Astrocyte of the cerebellum (primary cell): ENCODE results near the gene EXD2.

ENCODE experiments used
- DNase-seq: peaks from one replicate; pipeline ENCODE4 v3.0.0-alpha.2; 2011; ENCODE audit warnings: low read depth
- H3K4me3 ChIP-seq: 2 replicates; pipeline ENCODE4 v1.5.1; 2011; ENCODE audit warnings: mild to moderate bottlenecking, low read depth, low read length, moderate library complexity
- CTCF ChIP-seq: IDR thresholded peaks from 2 replicates; pipeline ENCODE4 v1.5.1; 2012; ENCODE audit warnings: low read length, low read depth, moderate library complexity, mild to moderate bottlenecking; ENCODE audit errors: missing control alignments
- in situ Hi-C: cut with HindIII; loops from 2 replicates; pipeline ENCODE4 v1.10.0; 2017; ENCODE audit warnings: low sequenced_read_pairs

Gene EXD2

GRCh38 chr14:69152181-69152901 lies 39.0 kb upstream of the EXD2 start:
- no peak for DNase-seq
- in situ Hi-C loops = no loop called here
- peak overlapping the region; percentile 89 for H3K4me3 ChIP-seq
- TF ChIP-seq CTCF = no peak

DNA sequence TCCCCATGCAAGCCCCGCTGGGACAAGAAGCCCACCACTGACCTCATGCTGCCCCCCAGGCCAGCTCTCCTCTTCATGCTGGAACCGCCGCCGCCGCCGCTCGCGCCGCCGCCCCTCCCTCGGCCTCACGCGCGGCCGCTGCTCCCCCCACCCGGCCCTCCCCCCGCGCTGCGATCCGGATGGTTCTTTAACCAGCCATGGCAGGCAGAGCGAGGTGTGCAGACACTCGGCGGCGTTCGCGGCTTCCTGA lies 38.5 kb upstream of the EXD2 start, which contains the start of gene DCAF5:
Gene DCAF5 (minus strand): TSS at position 218 of the 250 bp plus-strand sequence. CDS start 141 bp downstream, at position 77.
- no peak for DNase-seq
- H3K4me3 ChIP-seq = peak within 1 kb of the TSS; percentile 89
- no peak for TF ChIP-seq CTCF
- in situ Hi-C loops = no loop called here

DNA sequence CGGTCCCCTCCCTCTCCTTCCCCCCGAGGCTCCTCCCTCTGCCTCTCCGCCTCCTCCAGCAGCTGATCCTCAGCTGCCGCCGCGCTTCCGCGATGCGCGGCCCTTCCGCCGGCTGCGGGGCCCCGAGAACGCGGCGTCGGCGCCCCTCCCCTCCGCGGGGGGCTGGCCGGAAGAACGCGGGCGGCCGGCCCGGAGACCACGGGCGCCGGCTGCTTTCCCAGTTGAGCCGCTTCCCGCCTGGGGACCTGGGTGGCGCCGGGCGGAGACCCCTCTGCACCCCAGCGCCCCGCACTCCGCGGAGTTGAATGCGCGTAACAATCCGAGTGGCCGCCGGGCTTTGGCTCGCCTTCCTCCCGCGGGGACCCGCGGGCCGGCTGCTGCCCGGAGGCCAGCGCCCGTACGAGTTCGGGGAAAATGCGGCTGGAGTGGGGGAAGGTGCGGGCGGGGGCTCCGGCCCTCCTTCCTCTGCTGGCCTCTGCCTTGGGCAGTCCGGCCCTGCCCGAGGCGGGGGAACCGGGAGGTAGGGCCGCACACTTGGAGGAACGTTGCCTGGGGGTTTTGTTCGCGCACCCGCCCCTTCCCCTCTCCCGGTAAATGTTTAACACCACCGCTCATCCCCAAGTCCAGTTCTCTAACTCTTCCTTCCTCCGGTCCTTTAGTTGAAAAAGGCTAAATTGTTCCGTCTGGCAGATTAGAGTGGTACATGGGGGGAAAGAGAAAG lies 38.0 kb upstream of the EXD2 start:
- no peak for TF ChIP-seq CTCF
- peak overlapping the region; percentile 89 for H3K4me3 ChIP-seq
- in situ Hi-C loops = no loop called here
- DNase-seq = peak; percentile 78

- DNase-seq = no peak
- TF ChIP-seq CTCF = no peak
- peak overlapping the region; percentile 89 for H3K4me3 ChIP-seq
- in situ Hi-C loops = no loop called here
Observed at GRCh38 chr14:69153873-69154270, 37.4 kb upstream of the EXD2 start.

DNA sequence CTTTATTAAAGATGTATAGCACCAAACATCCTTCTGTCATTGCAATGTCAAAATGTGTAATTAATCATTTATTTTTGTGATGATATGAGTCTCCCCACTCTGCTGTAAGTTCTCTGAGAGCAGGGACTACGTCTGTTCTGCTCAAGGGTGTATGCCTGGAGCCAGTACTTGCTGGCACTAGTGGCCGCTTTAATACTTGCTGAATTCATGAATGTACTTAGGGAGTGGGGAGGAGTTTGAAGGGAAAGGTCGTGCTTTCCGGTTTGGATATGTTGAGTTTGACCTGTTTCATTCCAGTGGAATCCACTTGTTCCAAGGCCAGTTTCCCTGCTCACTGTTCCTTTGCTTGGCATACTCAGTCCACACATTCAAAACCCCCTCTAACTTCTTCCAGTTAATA lies 36.5 kb upstream of the EXD2 start:
- no peak for DNase-seq
- peak; percentile 9 for TF ChIP-seq CTCF
- in situ Hi-C loops = no loop called here
- H3K4me3 ChIP-seq = no peak overlapping the region

DNA sequence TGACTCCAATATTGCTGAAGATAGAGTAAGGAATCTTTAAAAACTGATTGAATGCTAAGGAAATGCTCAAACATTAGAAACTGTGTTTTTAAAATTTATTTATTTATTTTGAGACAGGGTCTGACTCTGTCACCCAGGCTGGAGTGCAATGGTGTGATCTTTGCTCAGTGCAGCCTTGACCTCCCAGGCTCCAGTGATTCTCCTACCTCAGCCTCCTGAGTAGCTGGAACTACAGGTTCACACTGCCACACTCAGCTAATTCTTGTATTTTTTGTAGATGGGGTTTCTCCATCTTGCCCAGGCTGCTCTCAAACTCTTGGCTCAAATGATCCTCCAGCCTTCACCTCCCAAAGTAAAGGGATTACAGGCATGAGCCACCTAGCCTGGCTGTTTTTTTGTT lies 35.1 kb upstream of the EXD2 start:
- no peak for DNase-seq
- TF ChIP-seq CTCF = no peak
- no peak overlapping the region for H3K4me3 ChIP-seq
- in situ Hi-C loops = no loop called here
